ENCODE measurements around the gene NR4A1. TPM values are rescaled to one million over a fixed set of nuclear protein-coding genes. Genes with fewer than 3 reads are reported as not detected.
"Not testable (repeated sequence)": the region's sequence is repeated elsewhere in the genome, so short reads cannot be mapped to it uniquely, and the experiment has no call there.

Gene NR4A1
- total RNA-seq, 2 donors from 2014 or later: 85.6 to 172 TPM

GRCh38 chr12:52083638-52083996 lies 32.4 kb downstream of the NR4A1 start:
- no peak for ATAC-seq
- intact Hi-C loops (cut with DNase I): loop anchor here (1.0 to 5.0 kb wide), 4 partner anchors 39 to 81 kb away; no protein-coding TSS in a partner anchor
- DNase-seq: no peak

- ATAC-seq: no peak
- no peak for DNase-seq
- intact Hi-C loops (cut with DNase I): loop anchor here in 1 of 2 donors (5.0 kb wide), 2 partner anchors 38 to 82 kb away; no protein-coding TSS in a partner anchor
These were observed 33.4 kb downstream of the NR4A1 start for GRCh38 chr12:52084491-52085231.

- intact Hi-C loops (cut with DNase I): no loop called here
- DNase-seq: no peak
These were observed 34.5 kb downstream of the NR4A1 start for GRCh38 chr12:52085682-52086180.

GRCh38 chr12:52086366-52086765 lies 35.1 kb downstream of the NR4A1 start:
- intact Hi-C loops (cut with DNase I): no loop called here
- no peak for ATAC-seq

More at GRCh38 chr12:52085682-52086180, 34.5 kb downstream of the NR4A1 start:
- ATAC-seq: no peak

GRCh38 chr12:52086944-52087835 lies 35.9 kb downstream of the NR4A1 start:
- intact Hi-C loops (cut with DNase I): no loop called here
- ATAC-seq: no peak
- DNase-seq: no peak

More at GRCh38 chr12:52086366-52086765, 35.1 kb downstream of the NR4A1 start:
- no peak for DNase-seq

GRCh38 chr12:52087961-52088820 lies 36.9 kb downstream of the NR4A1 start:
- no peak for DNase-seq
- ATAC-seq: no peak

GRCh38 chr12:52089491-52089890 lies 38.2 kb downstream of the NR4A1 start:
- ATAC-seq (no peak), DNase-seq (no peak)
- intact Hi-C loops (cut with DNase I): no loop called here

More at GRCh38 chr12:52087961-52088820, 36.9 kb downstream of the NR4A1 start:
- intact Hi-C loops (cut with DNase I): no loop called here

- ATAC-seq: no peak
- intact Hi-C loops (cut with DNase I): no loop called here
- no peak for DNase-seq
These were observed 39.0 kb downstream of the NR4A1 start for GRCh38 chr12:52090291-52090690.

- ATAC-seq: no peak
- intact Hi-C loops (cut with DNase I): no loop called here
These were observed 39.8 kb downstream of the NR4A1 start for GRCh38 chr12:52091061-52091460.

GRCh38 chr12:52091869-52092268 lies 40.6 kb downstream of the NR4A1 start:
- ATAC-seq (no peak), DNase-seq (no peak)
- intact Hi-C loops (cut with DNase I): no loop called here

More at GRCh38 chr12:52091061-52091460, 39.8 kb downstream of the NR4A1 start:
- DNase-seq: no peak

- ATAC-seq: no peak
- intact Hi-C loops (cut with DNase I): no loop called here
- no peak for DNase-seq
These were observed 42.1 kb downstream of the NR4A1 start for GRCh38 chr12:52093346-52093745.

GRCh38 chr12:52096332-52097044 lies 45.2 kb downstream of the NR4A1 start:
- ATAC-seq: no peak
- no peak for DNase-seq
- intact Hi-C loops (cut with DNase I): no loop called here

- DNase-seq (no peak), ATAC-seq (no peak)
- intact Hi-C loops (cut with DNase I): no loop called here
These were observed 45.9 kb downstream of the NR4A1 start for GRCh38 chr12:52097045-52097666.

GRCh38 chr12:52104431-52105089 lies 53.3 kb downstream of the NR4A1 start:
- not testable (repeated sequence) for DNase-seq

More at GRCh38 chr12:52104431-52105089, 53.3 kb downstream of the NR4A1 start:
- ATAC-seq; intact Hi-C loops (cut with DNase I): not testable (repeated sequence)
